Superior temporal gyrus (tissue), 1 donor: ENCODE measurements around the gene SRGAP3.
A peak's percentile ranks its signal among the peaks of the same experiment; 100 is the strongest.

Source experiments
- DNase-seq: peaks from one replicate; pipeline ENCODE4 v3.0.0-alpha.2; 2016; ENCODE audit errors: extremely low spot score

Gene SRGAP3

GRCh38 chr3:9201955-9202354, 47.5 kb downstream of the SRGAP3 start:
- no peak for DNase-seq

DNA sequence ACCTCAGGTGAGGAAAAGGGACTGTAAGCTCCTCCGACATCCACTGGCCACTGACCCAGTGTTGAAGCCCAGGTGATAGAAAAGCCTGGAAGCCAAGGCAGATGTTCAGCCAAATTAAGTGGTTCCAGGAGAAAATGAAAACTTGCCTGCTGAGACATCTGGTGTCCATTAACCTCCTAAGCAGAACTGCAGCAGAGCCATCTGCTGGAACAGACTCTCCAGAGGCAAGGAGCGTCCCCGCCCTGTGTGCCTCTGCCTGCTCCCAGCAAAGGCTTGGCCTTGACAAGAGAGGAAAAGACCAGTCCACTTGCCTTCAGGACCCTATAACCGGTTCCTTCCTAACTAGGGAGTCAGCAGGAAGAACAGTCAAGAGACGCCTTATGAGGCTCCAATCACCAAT, 48.2 kb downstream of the SRGAP3 start:
- DNase-seq: no peak

GRCh38 chr3:9199775-9200174, 49.7 kb downstream of the SRGAP3 start:
- no peak for DNase-seq

DNA sequence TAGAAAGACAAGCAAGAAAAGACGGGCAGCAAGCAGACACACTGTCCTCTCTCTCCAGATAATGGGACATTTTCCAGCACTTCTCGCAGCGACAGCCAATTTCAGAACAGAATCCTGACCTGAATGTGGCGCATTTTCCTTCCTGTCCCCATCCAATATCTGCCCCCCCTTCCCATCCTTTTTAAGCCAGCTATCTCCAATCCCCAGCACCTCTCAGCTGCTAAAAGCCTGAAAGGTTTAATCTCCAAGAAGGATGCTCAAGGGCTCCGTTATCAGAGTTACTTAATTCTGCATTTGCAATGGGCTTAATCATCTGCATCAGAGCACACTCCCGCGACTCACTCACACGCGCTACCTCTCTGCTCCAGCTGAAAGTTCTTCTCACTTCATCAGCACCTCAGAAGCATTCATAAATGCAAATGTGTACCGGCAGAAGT, 50.5 kb downstream of the SRGAP3 start:
- peak; percentile 81 for DNase-seq

- DNase-seq: no peak
Observed at GRCh38 chr3:9198261-9198660, 51.2 kb downstream of the SRGAP3 start.

- DNase-seq: no peak
Observed at GRCh38 chr3:9196020-9196419, 53.4 kb downstream of the SRGAP3 start.

- DNase-seq: no peak
Observed at GRCh38 chr3:9195390-9195789, 54.1 kb downstream of the SRGAP3 start.

DNA sequence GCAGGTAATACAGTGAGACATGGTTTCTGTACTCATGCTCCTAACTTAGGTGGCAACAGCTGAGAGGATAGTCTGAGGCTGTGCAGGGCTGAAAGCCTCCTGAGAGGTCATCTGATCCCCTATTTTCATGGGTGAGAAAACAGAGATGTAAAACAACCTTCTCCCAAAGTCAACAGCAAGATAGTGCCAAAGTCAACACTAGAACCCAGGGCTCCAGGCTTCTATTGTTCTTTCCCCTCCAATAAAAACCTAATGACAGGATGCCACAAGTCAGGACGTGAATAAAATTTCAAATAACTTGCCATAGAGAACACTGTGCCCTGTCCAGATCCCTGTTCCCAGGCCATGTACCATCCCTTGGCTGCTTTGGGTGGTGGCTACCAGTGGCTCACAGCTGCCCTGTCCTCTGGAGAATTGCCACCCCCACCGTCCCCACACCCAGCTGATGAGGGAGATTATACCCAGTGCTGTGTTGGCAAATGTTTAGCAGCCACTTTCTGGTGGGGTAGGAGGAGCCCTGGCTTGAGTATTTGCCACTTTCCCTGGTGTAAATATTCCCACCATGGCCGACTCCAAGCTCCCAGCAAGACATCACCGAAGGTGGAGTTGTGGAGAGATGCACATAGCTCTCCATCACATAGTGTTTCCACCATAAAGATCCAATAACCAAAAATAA, 54.8 kb downstream of the SRGAP3 start:
- no peak for DNase-seq

- DNase-seq: no peak
Observed at GRCh38 chr3:9193633-9194195, 55.7 kb downstream of the SRGAP3 start.

DNA sequence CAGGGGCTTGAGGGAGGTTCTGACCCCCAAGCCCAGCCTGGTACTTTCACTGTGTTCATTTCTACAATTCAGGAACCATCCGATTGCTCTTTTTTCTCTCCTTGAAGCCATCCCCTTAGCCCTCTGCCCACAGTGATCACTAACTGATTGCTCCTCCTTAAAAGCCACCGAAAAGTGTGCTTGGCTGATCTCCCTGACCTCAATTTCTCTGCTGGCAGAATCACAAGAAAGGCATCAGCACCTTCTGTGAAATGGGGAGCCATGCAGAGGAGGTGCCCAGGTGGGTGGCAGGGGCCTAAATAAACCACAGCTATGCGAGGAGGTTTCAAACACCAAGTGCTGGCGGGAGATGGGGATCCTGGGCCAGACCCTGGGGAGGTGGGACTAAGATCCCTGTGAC, 56.2 kb downstream of the SRGAP3 start:
- no peak for DNase-seq

DNA sequence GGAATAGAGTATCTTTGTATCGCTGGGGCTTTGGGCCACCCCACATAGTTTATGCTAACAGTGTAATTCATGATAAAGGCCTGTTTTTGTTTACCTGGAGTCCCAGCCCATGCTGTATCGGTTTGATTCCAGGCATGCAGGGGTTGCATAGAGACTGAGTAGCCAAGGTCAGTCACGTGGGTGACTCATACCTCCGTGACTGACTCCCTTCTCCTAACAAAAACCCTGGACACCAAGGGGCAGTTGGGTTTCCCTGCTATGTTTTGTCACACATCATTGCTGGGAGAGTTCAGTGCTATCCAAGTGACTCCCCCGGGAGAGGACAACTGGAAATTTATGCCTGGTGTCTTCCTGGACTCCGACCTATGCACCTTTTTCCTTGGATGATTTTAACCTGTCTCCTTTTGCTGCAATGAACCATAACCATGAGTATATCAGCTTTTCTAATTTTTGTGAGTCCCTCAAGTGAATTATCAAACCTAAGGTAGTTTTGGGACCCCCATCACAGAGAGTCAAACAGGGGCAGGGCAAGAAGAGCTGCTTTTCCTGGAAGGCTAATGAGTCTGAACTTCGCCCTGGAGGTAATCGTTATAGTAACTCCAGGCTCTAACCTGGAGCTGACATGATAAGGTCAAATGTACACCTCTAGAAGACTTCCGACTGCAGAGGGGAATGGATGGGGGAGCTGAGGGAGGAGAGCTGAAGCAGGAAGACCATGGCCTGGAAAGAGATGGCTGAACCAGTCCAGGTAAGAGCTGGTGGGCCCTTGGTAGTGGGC, 57.0 kb downstream of the SRGAP3 start:
- DNase-seq: no peak

DNA sequence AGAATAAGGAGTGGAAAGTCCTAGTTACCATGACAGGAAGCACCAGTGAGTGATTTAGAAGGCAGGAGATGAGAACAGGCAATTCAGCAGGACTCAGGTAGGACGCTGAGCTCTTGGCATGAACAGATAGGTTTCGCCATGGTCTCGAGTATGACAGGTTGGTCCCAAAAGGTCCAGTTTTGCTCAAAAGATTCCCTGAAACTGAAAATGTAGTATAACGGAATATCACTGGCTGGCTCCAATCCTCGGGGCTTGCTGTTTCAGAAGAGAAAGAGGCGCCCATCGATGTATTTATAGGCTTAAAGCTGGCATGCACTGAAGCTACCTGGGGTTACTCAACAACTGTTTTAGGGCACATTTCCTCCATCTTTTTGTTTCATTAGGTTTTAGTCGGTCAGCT, 59.2 kb downstream of the SRGAP3 start:
- no peak for DNase-seq

- no peak for DNase-seq
Observed at GRCh38 chr3:9188583-9188982, 60.9 kb downstream of the SRGAP3 start.

- no peak for DNase-seq
Observed at GRCh38 chr3:9185701-9186100, 63.7 kb downstream of the SRGAP3 start.

- DNase-seq: no peak
Observed at GRCh38 chr3:9185046-9185445, 64.4 kb downstream of the SRGAP3 start.

GRCh38 chr3:9184461-9184835, 65.0 kb downstream of the SRGAP3 start:
- no peak for DNase-seq

DNA sequence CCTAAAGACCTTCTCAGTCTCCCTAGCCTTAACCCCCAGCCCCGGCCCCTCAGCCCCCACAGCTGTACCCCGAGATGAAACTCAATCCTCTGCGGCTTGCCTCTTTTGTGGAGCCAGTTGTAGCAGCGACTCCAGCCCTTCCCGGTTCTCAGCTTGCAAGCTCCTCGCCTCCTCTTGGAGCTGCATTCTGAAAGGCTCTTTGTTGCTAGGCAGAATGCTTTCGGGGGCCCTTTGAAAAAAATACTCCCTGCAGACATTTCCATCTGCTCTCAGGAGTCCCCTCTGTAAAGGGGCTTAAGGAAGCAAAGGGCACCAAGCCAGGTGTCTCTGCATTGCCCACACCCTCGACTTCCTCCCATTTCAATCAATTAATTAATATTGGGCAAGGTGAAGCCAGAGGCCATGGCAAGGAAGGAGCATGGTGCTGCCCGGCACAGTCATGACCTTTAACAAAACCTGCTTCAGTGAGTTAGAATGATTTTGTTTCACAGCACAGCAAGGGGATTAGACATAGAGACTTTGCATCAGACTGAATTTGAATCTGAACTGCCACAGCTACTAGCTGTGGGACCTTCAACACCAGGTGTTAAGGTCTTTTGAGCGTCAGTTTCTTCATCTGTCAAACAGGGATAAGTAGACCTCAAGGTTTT, 65.5 kb downstream of the SRGAP3 start:
- peak; percentile 73 for DNase-seq

GRCh38 chr3:9183011-9183410, 66.4 kb downstream of the SRGAP3 start:
- DNase-seq: peak; percentile 88

GRCh38 chr3:9180764-9181117, 68.7 kb downstream of the SRGAP3 start:
- DNase-seq: peak; percentile 50

- DNase-seq: no peak
Observed at GRCh38 chr3:9179826-9180763, 69.4 kb downstream of the SRGAP3 start.

DNA sequence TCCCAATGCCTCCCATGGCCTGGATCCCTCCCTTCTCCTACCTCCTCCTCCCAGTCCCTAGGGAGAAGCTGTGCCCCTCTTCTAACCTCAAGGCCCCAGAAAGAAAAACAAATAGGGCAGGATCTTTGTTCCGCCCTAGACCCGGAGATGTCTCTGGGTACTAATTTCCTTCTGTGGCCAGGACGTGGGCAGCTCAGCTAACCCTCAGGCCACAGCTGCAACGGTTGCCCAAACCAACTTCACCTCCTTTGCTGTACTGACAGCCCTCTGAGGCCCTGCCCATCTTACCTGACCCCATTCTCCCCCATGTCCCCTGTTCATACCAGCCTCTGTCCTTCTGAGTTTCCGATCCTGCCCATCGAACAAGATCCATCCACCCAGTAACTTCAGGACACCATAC, 70.7 kb downstream of the SRGAP3 start:
- no peak for DNase-seq

DNA sequence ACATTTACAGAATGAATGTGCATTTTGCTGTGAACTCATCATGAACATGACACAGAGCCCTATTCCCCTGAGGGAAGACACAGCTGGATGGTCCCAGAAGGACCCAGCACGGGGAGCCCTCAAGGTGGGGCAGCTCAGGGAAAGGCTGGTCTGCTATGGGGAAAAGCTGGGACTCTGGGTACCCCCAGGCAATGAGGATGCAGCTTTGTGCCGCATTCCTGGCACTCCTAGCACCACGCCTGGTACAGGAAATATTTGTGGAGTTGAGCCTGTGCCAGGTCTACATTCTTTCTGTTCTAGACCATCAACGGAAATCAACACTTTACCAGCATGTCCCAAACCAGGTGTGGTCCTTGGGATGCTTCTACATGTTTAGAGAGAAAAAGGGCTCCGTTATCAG, 74.0 kb downstream of the SRGAP3 start:
- no peak for DNase-seq
